Loucy (cell line): Measurements from ENCODE around the gene FAF2.

Experiments used
- H2AFZ ChIP-seq: fragments of 200-600 bp; sonication (generic); 2 replicates; pipeline ENCODE4 v1.6.0; 2016; ENCODE audit warnings: antibody characterized with exemption, mild to moderate bottlenecking, low read length, moderate library complexity
- H3F3A ChIP-seq: fragments of 200-600 bp; 2 replicates; pipeline ENCODE4 v1.6.0; 2016; ENCODE audit warnings: antibody characterized with exemption, low read depth, mild to moderate bottlenecking
- H3K27me3 ChIP-seq: fragments of 200-600 bp; sonication (generic); 2 replicates; pipeline ENCODE4 v1.6.1; 2014; ENCODE audit warnings: low read length, mild to moderate bottlenecking; ENCODE audit not compliant: insufficient read depth, poor library complexity, severe bottlenecking
- H3K36me3 ChIP-seq: fragments of 200-600 bp; sonication (generic); 2 replicates; pipeline ENCODE4 v1.6.1; 2016; ENCODE audit warnings: low read length; ENCODE audit not compliant: insufficient read depth
- H3K4me1 ChIP-seq: fragments of 200-600 bp; sonication (generic); 2 replicates; pipeline ENCODE4 v1.5.1; 2014; ENCODE audit warnings: low read length, mild to moderate bottlenecking; ENCODE audit not compliant: insufficient read depth, poor library complexity, severe bottlenecking
- H3K4me2 ChIP-seq: fragments of 200-600 bp; sonication (generic); 2 replicates; pipeline ENCODE4 v1.6.0; 2014; ENCODE audit warnings: antibody characterized with exemption, low read length, low read depth, mild to moderate bottlenecking; ENCODE audit not compliant: poor library complexity, severe bottlenecking
- H3K4me3 ChIP-seq: fragments of 200-600 bp; sonication (generic); 2 replicates; pipeline ENCODE4 v1.5.1; 2014; ENCODE audit warnings: low read length, mild to moderate bottlenecking, mixed read lengths; ENCODE audit not compliant: poor library complexity, severe bottlenecking
- H3K79me2 ChIP-seq: fragments of 200-600 bp; sonication (generic); 2 replicates; pipeline ENCODE4 v1.6.1; 2014; ENCODE audit warnings: low read length; ENCODE audit not compliant: insufficient read depth
- H3K9ac ChIP-seq: fragments of 200-600 bp; sonication (generic); 2 replicates; pipeline ENCODE4 v1.6.0; 2014; ENCODE audit warnings: mild to moderate bottlenecking, low read depth, low read length, moderate library complexity; ENCODE audit not compliant: poor library complexity, severe bottlenecking
- H3K9me2 ChIP-seq: fragments of 200-600 bp; sonication (generic); replicated peaks from 2 replicates; pipeline ENCODE4 v1.6.1; 2016; ENCODE audit warnings: low read depth, low read length, mixed read lengths
- H3K9me3 ChIP-seq: fragments of 200-600 bp; sonication (generic); 2 replicates; pipeline ENCODE4 v1.6.1; 2014; ENCODE audit warnings: mild to moderate bottlenecking, antibody characterized with exemption, low read length, low read depth; ENCODE audit not compliant: insufficient read depth
- H4K20me1 ChIP-seq: fragments of 200-600 bp; sonication (generic); 2 replicates; pipeline ENCODE4 v1.6.0; 2014; ENCODE audit warnings: antibody characterized with exemption, low read length, mild to moderate bottlenecking; ENCODE audit not compliant: insufficient read depth, poor library complexity, severe bottlenecking
- CTCF ChIP-seq: fragments of 200-600 bp; sonication (generic); conservative IDR thresholded peaks from 2 replicates; pipeline ENCODE4 v1.5.1; 2014; ENCODE audit warnings: mild to moderate bottlenecking, antibody characterized with exemption, low read length
- EZH2phosphoT487 ChIP-seq: fragments of 200-600 bp; IDR thresholded peaks from 2 replicates; pipeline ENCODE4 v1.6.1; 2018; ENCODE audit warnings: antibody characterized with exemption, mild to moderate bottlenecking, moderate library complexity, borderline replicate concordance

FAF2 gene

GRCh38 chr5:176508603-176509002 is 60.4 kb downstream of the FAF2 start:
- H3F3A ChIP-seq = no peaks in the 10 kb centered on the region
- H3K27me3 ChIP-seq = no peaks in the 10 kb centered on the region
- H4K20me1 ChIP-seq = no peaks in the 10 kb centered on the region
- H3K4me2 ChIP-seq = no peak overlapping the region
- no peak overlapping the region for H3K4me3 ChIP-seq
- no peaks in the 10 kb centered on the region for H3K9me3 ChIP-seq
- H3K9ac ChIP-seq = no peak overlapping the region
- TF ChIP-seq CTCF = no peak
- TF ChIP-seq EZH2phosphoT487 = no peak
- H3K79me2 ChIP-seq = no peaks in the 10 kb centered on the region
- H3K4me1 ChIP-seq = no peaks in the 10 kb centered on the region
- no peak overlapping the region for H2AFZ ChIP-seq
- no peaks in the 10 kb centered on the region for H3K9me2 ChIP-seq
- peaks cover 8% of the 10 kb centered on the region; the same call in 1 of the 2 replicates for H3K36me3 ChIP-seq

GRCh38 chr5:176513788-176514187 is 65.6 kb downstream of the FAF2 start:
- no peaks in the 10 kb centered on the region for H3K9me3 ChIP-seq
- H3K9ac ChIP-seq = no peak overlapping the region
- no peaks in the 10 kb centered on the region for H4K20me1 ChIP-seq
- H3K4me1 ChIP-seq = no peaks in the 10 kb centered on the region
- H2AFZ ChIP-seq = no peak overlapping the region
- H3K36me3 ChIP-seq = no peaks in the 10 kb centered on the region; the same call in 1 of the 2 replicates
- TF ChIP-seq EZH2phosphoT487 (no peak), CTCF (no peak)
- H3K79me2 ChIP-seq = no peaks in the 10 kb centered on the region
- H3K4me2 ChIP-seq = no peak overlapping the region
- H3F3A ChIP-seq = no peaks in the 10 kb centered on the region
- H3K9me2 ChIP-seq = no peaks in the 10 kb centered on the region
- H3K27me3 ChIP-seq = no peaks in the 10 kb centered on the region
- H3K4me3 ChIP-seq = no peak overlapping the region

GRCh38 chr5:176514244-176514950 is 66.2 kb downstream of the FAF2 start:
- Histone ChIP-seq H3K4me2 (no peak overlapping the region), H2AFZ (no peak overlapping the region), H3K27me3 (no peaks in the 10 kb centered on the region), H3K4me1 (no peaks in the 10 kb centered on the region), H3K36me3 (no peaks in the 10 kb centered on the region; the same call in 1 of the 2 replicates), H3K79me2 (no peaks in the 10 kb centered on the region), H4K20me1 (no peaks in the 10 kb centered on the region), H3K4me3 (no peak overlapping the region), H3K9me3 (no peaks in the 10 kb centered on the region), H3F3A (no peaks in the 10 kb centered on the region), H3K9ac (no peak overlapping the region), H3K9me2 (no peaks in the 10 kb centered on the region)
- TF ChIP-seq CTCF = no peak
- TF ChIP-seq EZH2phosphoT487 = no peak
